Mesenchymal stem cell (in vitro differentiated cells and primary cell): ENCODE measurements around the gene CHM. TPM values are rescaled to one million over a fixed set of nuclear protein-coding genes. Genes with fewer than 3 reads are reported as not detected.

Source experiments
- DNase-seq: peaks from one replicate; pipeline ENCODE4 v3.0.0-alpha.2; 2013
- H2AFZ ChIP-seq: one replicate; pipeline ENCODE4 v1.6.1; 2013; ENCODE audit warnings: low read depth, mild to moderate bottlenecking, control low read depth, inconsistent platforms, low read length, moderate library complexity
- H2AK5ac ChIP-seq: 2 replicates; pipeline ENCODE4 v1.6.1; 2013; ENCODE audit warnings: low read length, moderate library complexity, mild to moderate bottlenecking, inconsistent platforms; ENCODE audit not compliant: severe bottlenecking
- H2BK120ac ChIP-seq: one replicate; pipeline ENCODE4 v1.6.1; 2013; ENCODE audit warnings: low read depth, mild to moderate bottlenecking, inconsistent platforms, low read length, moderate library complexity
- H2BK12ac ChIP-seq, 2 experiments: one replicate each; pipeline ENCODE4 v1.6.1; 2013; ENCODE audit warnings: inconsistent platforms in 2 of 2, low read length in 2 of 2, mild to moderate bottlenecking in 2 of 2, moderate library complexity in 2 of 2, control low read depth in 1 of 2
- H2BK15ac ChIP-seq: one replicate; pipeline ENCODE4 v1.6.1; 2013; ENCODE audit warnings: mild to moderate bottlenecking, low read depth, inconsistent platforms; ENCODE audit not compliant: poor library complexity, severe bottlenecking
- H2BK5ac ChIP-seq: 2 replicates; pipeline ENCODE4 v1.6.1; 2013; ENCODE audit warnings: low read depth, mild to moderate bottlenecking, low read length, control low read depth, inconsistent platforms; ENCODE audit not compliant: poor library complexity, severe bottlenecking
- H3K14ac ChIP-seq, 2 experiments: one replicate each; pipeline ENCODE4 v1.6.1; 2013; ENCODE audit warnings: inconsistent platforms in 2 of 2, low read length in 2 of 2, control low read depth in 1 of 2, mild to moderate bottlenecking in 1 of 2, moderate library complexity in 1 of 2
- H3K18ac ChIP-seq, 2 experiments: one replicate each; pipeline ENCODE4 v1.6.1; 2013; ENCODE audit warnings: inconsistent platforms in 2 of 2, low read length in 2 of 2, control low read depth in 1 of 2, low read depth in 1 of 2, mild to moderate bottlenecking in 1 of 2
- H3K23ac ChIP-seq, 2 experiments: one replicate each; pipeline ENCODE4 v1.6.1; 2013; ENCODE audit warnings: inconsistent platforms in 2 of 2, low read length in 2 of 2, mild to moderate bottlenecking in 2 of 2, moderate library complexity in 2 of 2, control low read depth in 1 of 2
- H3K27ac ChIP-seq: 2 replicates; pipeline ENCODE4 v1.5.1; 2013; ENCODE audit warnings: mild to moderate bottlenecking, moderate library complexity, low read length, control low read depth, inconsistent platforms; ENCODE audit not compliant: poor library complexity, severe bottlenecking
- H3K27me3 ChIP-seq, 2 experiments: 2 replicates each; pipeline versions ENCODE4 v1.6.1 to v1.7.0; 2013; ENCODE audit warnings: low read length in 2 of 2, mild to moderate bottlenecking in 2 of 2, moderate library complexity in 2 of 2, control low read depth in 1 of 2, inconsistent platforms in 1 of 2; ENCODE audit not compliant: control insufficient read depth in 1 of 2, insufficient read depth in 1 of 2
- H3K36me3 ChIP-seq, 2 experiments: 2 replicates each; pipeline versions ENCODE4 v1.6.1 to v1.7.0; 2013; ENCODE audit warnings: low read length in 2 of 2, control low read depth in 1 of 2, inconsistent platforms in 1 of 2, low read depth in 1 of 2, mild to moderate bottlenecking in 1 of 2; ENCODE audit not compliant: insufficient read depth in 2 of 2, control insufficient read depth in 1 of 2
- H3K4ac ChIP-seq, 2 experiments: one replicate each; pipeline ENCODE4 v1.6.1; 2013; ENCODE audit warnings: inconsistent platforms in 2 of 2, low read length in 2 of 2, mild to moderate bottlenecking in 2 of 2, moderate library complexity in 2 of 2, control low read depth in 1 of 2, low read depth in 1 of 2
- H3K4me1 ChIP-seq: 2 replicates; pipeline ENCODE4 v1.6.1; 2013; ENCODE audit warnings: low read depth, low read length, control low read depth; ENCODE audit not compliant: control insufficient read depth, insufficient read depth
- H3K4me2 ChIP-seq: 2 replicates; pipeline ENCODE4 v1.6.1; 2013; ENCODE audit warnings: low read length, mild to moderate bottlenecking, inconsistent platforms; ENCODE audit not compliant: poor library complexity, severe bottlenecking
- H3K4me3 ChIP-seq, 2 experiments: 2 replicates each; pipeline versions ENCODE4 v1.5.1 to v1.7.0; 2013; ENCODE audit warnings: low read length in 2 of 2, mild to moderate bottlenecking in 2 of 2, control low read depth in 1 of 2, low read depth in 1 of 2; ENCODE audit not compliant: insufficient read depth in 1 of 2
- H3K79me1 ChIP-seq: replicated peaks from 2 replicates; pipeline ENCODE4 v1.6.1; 2013; ENCODE audit warnings: mild to moderate bottlenecking, control low read depth, low read length, inconsistent platforms; ENCODE audit not compliant: poor library complexity, severe bottlenecking
- H3K9ac ChIP-seq: 2 replicates; pipeline ENCODE4 v1.7.0; 2013; ENCODE audit warnings: mild to moderate bottlenecking, low read length, moderate library complexity
- H3K9me3 ChIP-seq: 2 replicates; pipeline ENCODE4 v1.7.0; 2013; ENCODE audit warnings: mild to moderate bottlenecking, low read length; ENCODE audit not compliant: control insufficient read depth
- H4K8ac ChIP-seq: one replicate; pipeline ENCODE4 v1.6.1; 2013; ENCODE audit warnings: inconsistent platforms, mild to moderate bottlenecking, low read length, moderate library complexity
- H4K91ac ChIP-seq: one replicate; pipeline ENCODE4 v1.6.1; 2013; ENCODE audit warnings: mild to moderate bottlenecking, low read length, inconsistent platforms
- WGBS: methylation state at CpG from one replicate; pipeline ENCODE4 v1.1.7; 2013; ENCODE audit warnings: mixed read lengths; 5-methylcytosine and 5-hydroxymethylcytosine counted together
- small RNA-seq: library from polyadenylated mRNA; stranded (forward); fragments of <200 nt; extraction: miRNeasy Mini kit (QIAGEN cat#:217004); gene quantifications from one replicate; pipeline ENCODE3, GENCODE V24; 2013; ENCODE audit warnings: low read depth

CHM gene

DNA sequence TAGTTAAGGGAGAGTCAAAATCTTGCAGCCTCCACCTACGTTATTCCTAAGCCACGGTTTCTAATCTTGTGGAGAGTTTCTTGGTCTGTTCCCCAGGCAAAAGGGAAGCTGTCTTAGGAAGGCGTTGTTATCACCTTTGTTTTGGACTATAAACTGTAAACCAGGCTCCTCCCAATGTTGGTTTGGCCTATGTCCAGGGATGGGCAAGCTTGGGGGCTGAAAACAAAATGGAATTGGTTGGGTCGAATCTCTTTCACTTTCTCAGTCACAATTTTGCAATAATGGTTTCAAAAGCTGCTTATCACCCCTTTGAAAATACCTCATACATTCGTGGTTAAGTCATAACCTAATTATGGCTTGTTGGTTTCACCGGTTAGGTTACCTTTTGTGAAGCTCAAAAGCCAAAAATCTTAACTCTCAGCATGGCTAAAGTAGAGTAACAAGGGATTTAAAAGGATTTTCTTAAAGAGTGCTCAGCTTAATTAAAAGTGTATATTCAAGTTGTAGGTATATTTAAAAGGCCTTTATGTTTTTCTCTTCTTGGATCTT lies 232.1 kb downstream of the CHM start:
- no peak overlapping the region for H2AK5ac ChIP-seq
- no peak overlapping the region for H3K23ac ChIP-seq
- no peak overlapping the region for H2BK120ac ChIP-seq
- no peak overlapping the region for H3K4me3 ChIP-seq
- H2BK15ac ChIP-seq: no peak overlapping the region
- peaks cover 13% of the 10 kb centered on the region for H3K9me3 ChIP-seq
- H3K36me3 ChIP-seq: no peaks in the 10 kb centered on the region
- no peak overlapping the region for H4K8ac ChIP-seq
- no peak overlapping the region for H3K4me2 ChIP-seq
- no peak for DNase-seq
- no peaks in the 10 kb centered on the region for H3K4me1 ChIP-seq
- H3K14ac ChIP-seq: no peak overlapping the region
- no peak overlapping the region for H2BK12ac ChIP-seq
- no peaks in the 10 kb centered on the region for H3K79me1 ChIP-seq
- H2BK5ac ChIP-seq: no peak overlapping the region
- H3K27me3 ChIP-seq: no peaks in the 10 kb centered on the region
- 67% methylated on average over 3 of the region's 6 CpGs for WGBS
- H3K9ac ChIP-seq: no peak overlapping the region
- H3K27ac ChIP-seq: no peak overlapping the region
- H3K4ac ChIP-seq: no peak overlapping the region
- no peak overlapping the region for H4K91ac ChIP-seq
- no peak overlapping the region for H2AFZ ChIP-seq
- no peak overlapping the region for H3K18ac ChIP-seq

Small RNA genes lying within 50 kb of the gene (small RNA-seq; reads per million reads assigned to genes)
- gene AL022401.1: not detected
- 1,600 reads per million, percentile 98 among the genes with 10 or more reads in this experiment for gene MIR361
- not detected for gene NDUFA5P7
- not detected for gene RF00019
